Fibroblast of skin of back (primary cell): ENCODE measurements around the gene PEBP1.

Source experiments
- DNase-seq: peaks from one replicate; pipeline ENCODE4 v3.0.0-alpha.2; 2013

Gene PEBP1

GRCh38 chr12:118136559-118137003, 657 bp downstream of the PEBP1 start:
- DNase-seq: peak; percentile 42

- no peak for DNase-seq
Measured at GRCh38 chr12:118137148-118137678, 1.3 kb downstream of the PEBP1 start.

- no peak for DNase-seq
Measured at GRCh38 chr12:118140825-118141224, 4.9 kb downstream of the PEBP1 start.

GRCh38 chr12:118144499-118144898, 8.6 kb downstream of the PEBP1 start:
- DNase-seq: no peak

- no peak for DNase-seq
Measured at GRCh38 chr12:118145113-118145797, 9.3 kb downstream of the PEBP1 start.

- DNase-seq: no peak
Measured at GRCh38 chr12:118145798-118146156, 9.9 kb downstream of the PEBP1 start.

- no peak for DNase-seq
Measured at GRCh38 chr12:118148287-118148686, 12.4 kb downstream of the PEBP1 start.

- DNase-seq: no peak
Measured at GRCh38 chr12:118150625-118151024, 14.7 kb downstream of the PEBP1 start.

- no peak for DNase-seq
Measured at GRCh38 chr12:118151755-118152154, 15.8 kb downstream of the PEBP1 start.

- no peak for DNase-seq
Measured at GRCh38 chr12:118160536-118160935, 24.6 kb downstream of the PEBP1 start.

- peak; percentile 31 for DNase-seq
Measured at GRCh38 chr12:118164798-118165486, 29.0 kb downstream of the PEBP1 start.

GRCh38 chr12:118166946-118167345, 31.0 kb downstream of the PEBP1 start:
- DNase-seq: no peak

- no peak for DNase-seq
Measured at GRCh38 chr12:118175823-118176447, 40.0 kb downstream of the PEBP1 start.

GRCh38 chr12:118183155-118183554, 47.2 kb downstream of the PEBP1 start:
- DNase-seq: no peak

- peak; percentile 24 for DNase-seq
Measured at GRCh38 chr12:118183711-118184110, 47.8 kb downstream of the PEBP1 start.

GRCh38 chr12:118185602-118186397, 49.9 kb downstream of the PEBP1 start:
- no peak for DNase-seq

- DNase-seq: no peak
Measured at GRCh38 chr12:118187751-118188435, 52.0 kb downstream of the PEBP1 start.

GRCh38 chr12:118188690-118189371, 52.9 kb downstream of the PEBP1 start:
- DNase-seq: peak; percentile 48

- peak; percentile 59 for DNase-seq
Measured at GRCh38 chr12:118189741-118190191, 53.8 kb downstream of the PEBP1 start.

GRCh38 chr12:118190266-118190665, 54.3 kb downstream of the PEBP1 start:
- DNase-seq: peak; percentile 33

GRCh38 chr12:118193477-118193876, 57.6 kb downstream of the PEBP1 start:
- no peak for DNase-seq
